CD14-positive monocyte (primary cell): ENCODE measurements around the gene SMTN. TPM values are rescaled to one million over a fixed set of nuclear protein-coding genes. Genes with fewer than 3 reads are reported as not detected.

Experiments used
- DNase-seq, 3 donors: peaks; one replicate each; pipeline ENCODE4 v3.0.0-alpha.2; 2011 to 2022
- H2AFZ ChIP-seq: 2 replicates; pipeline ENCODE4 v1.6.0; 2012; ENCODE audit warnings: mild to moderate bottlenecking, low read depth, low read length, inconsistent platforms; ENCODE audit not compliant: insufficient read depth, poor library complexity, severe bottlenecking
- H3K27ac ChIP-seq, 2 donors: 1 replicate in 1 of 2; 2 replicates in 1 of 2; pipeline ENCODE4 v1.5.1; 2012 to 2013; ENCODE audit warnings: low read length in 2 of 2, control low read depth in 1 of 2, inconsistent platforms in 1 of 2, low read depth in 1 of 2, mild to moderate bottlenecking in 1 of 2
- H3K27me3 ChIP-seq, 2 donors: one replicate each; pipeline versions ENCODE4 v1.6.0 to v1.6.1; 2011 to 2013; ENCODE audit warnings: low read length in 2 of 2; ENCODE audit not compliant: control insufficient read depth in 2 of 2, insufficient read depth in 2 of 2
- H3K36me3 ChIP-seq, 2 donors: replicated peaks in 1 of 2; 1 replicate in 1 of 2; 2 replicates in 1 of 2; pipeline versions ENCODE4 v1.5.1 to v1.6.1; 2012 to 2013; ENCODE audit warnings: low read length in 2 of 2, control low read depth in 1 of 2, inconsistent platforms in 1 of 2, mild to moderate bottlenecking in 1 of 2; ENCODE audit not compliant: insufficient read depth in 2 of 2, control insufficient read depth in 1 of 2
- H3K4me1 ChIP-seq, 2 donors: 1 replicate in 1 of 2; 2 replicates in 1 of 2; pipeline versions ENCODE4 v1.5.1 to v1.6.1; 2012 to 2013; ENCODE audit warnings: low read length in 2 of 2, control low read depth in 1 of 2, inconsistent platforms in 1 of 2, mild to moderate bottlenecking in 1 of 2, moderate library complexity in 1 of 2; ENCODE audit not compliant: insufficient read depth in 2 of 2, control insufficient read depth in 1 of 2
- H3K4me2 ChIP-seq: replicated peaks from 2 replicates; pipeline ENCODE3; 2012; ENCODE audit warnings: low read length, moderate library complexity, mild to moderate bottlenecking; ENCODE audit not compliant: poor library complexity, severe bottlenecking; ENCODE audit errors: extremely low read depth
- H3K4me3 ChIP-seq, 3 experiments: fragments of 200-600 bp in 1 of 3; sonication (generic) in 1 of 3; replicated peaks in 1 of 3; 1 replicate in 2 of 3; 2 replicates in 1 of 3; pipeline ENCODE4 v1.5.1; 2011 to 2013; ENCODE audit warnings: low read length in 3 of 3, mild to moderate bottlenecking in 3 of 3, control low read depth in 2 of 3, low read depth in 2 of 3, inconsistent platforms in 1 of 3, moderate library complexity in 1 of 3
- H3K79me2 ChIP-seq: 2 replicates; pipeline ENCODE4 v1.6.0; 2012; ENCODE audit warnings: mild to moderate bottlenecking, control low read depth, inconsistent platforms, low read length, moderate library complexity; ENCODE audit not compliant: insufficient read depth
- H3K9ac ChIP-seq: 2 replicates; pipeline ENCODE4 v1.6.0; 2017; ENCODE audit warnings: low read length, mild to moderate bottlenecking; ENCODE audit not compliant: insufficient read depth, poor library complexity, severe bottlenecking
- H3K9me3 ChIP-seq, 2 donors: replicated peaks in 1 of 2; 1 replicate in 1 of 2; 2 replicates in 1 of 2; pipeline versions ENCODE4 v1.5.1 to v1.6.1; 2012 to 2013; ENCODE audit warnings: low read length in 2 of 2, control low read depth in 1 of 2; ENCODE audit not compliant: control insufficient read depth in 1 of 2, insufficient read depth in 1 of 2
- H4K20me1 ChIP-seq: 2 replicates; pipeline ENCODE4 v1.6.0; 2012; ENCODE audit warnings: mild to moderate bottlenecking, low read length, control low read depth, moderate library complexity; ENCODE audit not compliant: insufficient read depth
- H3K27ac Mint-ChIP-seq, 7 donors: one replicate each; pipeline ENCODE4 v1.8.0; 2020; ENCODE audit warnings: mild to moderate bottlenecking in 7 of 7, mixed read lengths in 7 of 7, moderate library complexity in 6 of 7, inconsistent platforms in 2 of 7
- H3K27me3 Mint-ChIP-seq, 3 donors: one replicate each; pipeline ENCODE4 v1.8.0; 2021 to 2022; ENCODE audit warnings: low read depth in 3 of 3, mild to moderate bottlenecking in 3 of 3, mixed read lengths in 3 of 3, moderate library complexity in 3 of 3, inconsistent platforms in 1 of 3
- H3K36me3 Mint-ChIP-seq, 2 donors: one replicate each; pipeline ENCODE4 v1.8.0; 2020; ENCODE audit warnings: mixed read lengths in 2 of 2, inconsistent platforms in 1 of 2, mild to moderate bottlenecking in 1 of 2
- H3K4me1 Mint-ChIP-seq: one replicate; pipeline ENCODE4 v1.8.0; 2020; ENCODE audit warnings: mild to moderate bottlenecking, mixed read lengths
- H3K4me3 Mint-ChIP-seq, 2 donors: one replicate each; pipeline ENCODE4 v1.8.0; 2020; ENCODE audit warnings: mild to moderate bottlenecking in 2 of 2, mixed read lengths in 2 of 2, moderate library complexity in 1 of 2
- H3K9me3 Mint-ChIP-seq, 7 donors: one replicate each; pipeline ENCODE4 v1.8.0; 2020 to 2022; ENCODE audit warnings: mixed read lengths in 7 of 7, mild to moderate bottlenecking in 6 of 7, moderate library complexity in 6 of 7, inconsistent platforms in 2 of 7
- WGBS: methylation state at CpG from one replicate; pipeline ENCODE4 v1.1.5; 2013; ENCODE audit warnings: missing lambda C conversion rate; ENCODE audit not compliant: insufficient coverage; 5-methylcytosine and 5-hydroxymethylcytosine counted together
- intact Hi-C, 2 donors: fragments of 100-400 bp; cut with micrococcal nuclease; formaldehyde crosslinking; loops; one replicate each; pipeline versions ENCODE4 v1.15.0 to v1.15.1; 2023
- polyA plus RNA-seq, 3 donors: library from polyadenylated mRNA; depleted of rRNA in 1 of 3; unstranded in 2 of 3; stranded (reverse) in 1 of 3; fragments of 300-500 nt in 2 of 3; fragments of >200 nt in 1 of 3; fragmentation: Illumina TruSeq in 2 of 3; gene quantifications; 1 replicate in 2 of 3; 2 replicates in 1 of 3; pipeline ENCODE4 v1.2.3, GENCODE V29; 2012 to 2021
- TF ChIP-seq, protein P1 (sequence below): fragments of 200-600 bp; IDR thresholded peaks from one replicate; pipeline ENCODE4 v1.8.0; 2022; ENCODE audit warnings: antibody characterized with exemption, mild to moderate bottlenecking

SMTN gene
- polyA plus RNA-seq, 3 donors, result 0.87 to 13.3 (median 0.88) TPM

DNA sequence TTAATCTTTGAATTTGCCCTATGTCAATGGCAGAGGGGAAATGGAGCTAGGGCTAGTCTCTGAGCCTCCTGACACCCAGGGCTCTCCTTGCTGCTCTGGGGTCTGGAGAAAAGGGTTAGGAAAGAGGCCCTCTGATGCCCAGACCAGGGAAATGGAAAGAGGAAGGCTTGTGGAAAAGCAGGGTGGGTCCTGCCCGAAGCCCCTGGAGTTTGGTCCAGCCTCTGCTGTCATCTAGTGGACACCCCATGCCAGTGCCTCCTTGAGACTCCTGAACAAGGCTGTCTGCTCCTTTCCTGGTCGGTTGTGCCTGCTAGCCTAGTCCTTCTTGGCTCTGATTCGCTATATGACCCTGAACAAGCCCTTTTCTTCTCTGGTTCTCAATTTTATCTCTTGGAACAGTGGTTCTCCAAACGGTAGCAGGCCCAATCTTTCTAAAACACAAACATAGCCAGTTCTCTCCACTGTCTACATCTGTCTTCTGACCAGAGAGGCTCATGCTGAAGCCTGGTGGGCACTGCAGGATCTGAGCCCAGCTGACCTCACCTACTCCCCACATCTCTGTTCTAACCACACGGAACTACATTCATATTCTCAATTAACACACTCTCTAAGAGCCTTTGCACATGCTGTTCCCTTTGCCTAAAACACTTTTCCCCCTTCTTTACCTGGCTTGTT lies 68.0 kb downstream of the SMTN start:
- peaks cover 0 to 2% of the 10 kb centered on the region in 2 donors for H3K27me3 ChIP-seq
- Mint-ChIP-seq H3K27ac (peak overlapping the region in 1 of 7 donors; percentile 13), H3K36me3 (no peaks in the 10 kb centered on the region), H3K4me3 (no peak overlapping the region), H3K9me3 (peaks cover 2 to 19% (median 9%) of the 10 kb centered on the region in 7 donors), H3K4me1 (peaks cover 6% of the 10 kb centered on the region), H3K27me3 (peaks cover 6 to 9% (median 8%) of the 10 kb centered on the region in 3 donors)
- H3K4me2 ChIP-seq, result no peak overlapping the region
- no peaks in the 10 kb centered on the region for H3K36me3 ChIP-seq
- no peaks in the 10 kb centered on the region for H3K79me2 ChIP-seq
- 24% methylated on average over 5 of the region's 5 CpGs for WGBS
- intact Hi-C loops, result no loop called here
- no peak overlapping the region for H3K9ac ChIP-seq
- H4K20me1 ChIP-seq, result no peaks in the 10 kb centered on the region
- peaks cover 0 to 7% of the 10 kb centered on the region in 2 donors for H3K9me3 ChIP-seq
- peak overlapping the region; percentile 32 for H2AFZ ChIP-seq
- peak; percentile 26 to 52 (median 43) for DNase-seq
- TF ChIP-seq, protein P1, sequence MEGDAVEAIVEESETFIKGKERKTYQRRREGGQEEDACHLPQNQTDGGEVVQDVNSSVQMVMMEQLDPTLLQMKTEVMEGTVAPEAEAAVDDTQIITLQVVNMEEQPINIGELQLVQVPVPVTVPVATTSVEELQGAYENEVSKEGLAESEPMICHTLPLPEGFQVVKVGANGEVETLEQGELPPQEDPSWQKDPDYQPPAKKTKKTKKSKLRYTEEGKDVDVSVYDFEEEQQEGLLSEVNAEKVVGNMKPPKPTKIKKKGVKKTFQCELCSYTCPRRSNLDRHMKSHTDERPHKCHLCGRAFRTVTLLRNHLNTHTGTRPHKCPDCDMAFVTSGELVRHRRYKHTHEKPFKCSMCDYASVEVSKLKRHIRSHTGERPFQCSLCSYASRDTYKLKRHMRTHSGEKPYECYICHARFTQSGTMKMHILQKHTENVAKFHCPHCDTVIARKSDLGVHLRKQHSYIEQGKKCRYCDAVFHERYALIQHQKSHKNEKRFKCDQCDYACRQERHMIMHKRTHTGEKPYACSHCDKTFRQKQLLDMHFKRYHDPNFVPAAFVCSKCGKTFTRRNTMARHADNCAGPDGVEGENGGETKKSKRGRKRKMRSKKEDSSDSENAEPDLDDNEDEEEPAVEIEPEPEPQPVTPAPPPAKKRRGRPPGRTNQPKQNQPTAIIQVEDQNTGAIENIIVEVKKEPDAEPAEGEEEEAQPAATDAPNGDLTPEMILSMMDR, result peak; percentile 75
- H3K4me3 ChIP-seq, result no peak overlapping the region
- no peaks in the 10 kb centered on the region for H3K4me1 ChIP-seq
- no peak overlapping the region for H3K27ac ChIP-seq

DNA sequence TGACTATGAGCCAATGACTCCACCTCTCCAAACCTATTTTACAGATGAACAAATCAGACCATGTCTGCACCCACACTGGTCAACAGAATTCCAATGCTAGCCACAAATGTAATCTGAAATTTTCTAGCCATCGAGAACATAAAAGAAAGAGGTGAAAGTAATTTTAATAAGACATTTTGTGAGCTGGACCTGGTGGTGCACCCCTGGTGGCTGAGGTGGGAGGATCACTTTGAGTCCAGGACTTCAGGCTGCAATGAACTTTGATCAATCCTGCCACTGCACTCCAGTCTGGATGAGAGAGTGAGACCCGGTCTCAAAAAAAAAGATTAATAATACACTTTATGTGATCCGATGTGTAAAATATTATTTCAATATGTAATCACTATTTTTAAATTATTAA lies 69.5 kb downstream of the SMTN start:
- H3K9me3 Mint-ChIP-seq, result peaks cover 2 to 17% (median 9%) of the 10 kb centered on the region in 7 donors
- H4K20me1 ChIP-seq, result no peaks in the 10 kb centered on the region
- peaks cover 0 to 7% of the 10 kb centered on the region in 2 donors for H3K9me3 ChIP-seq
- H3K4me3 Mint-ChIP-seq, result no peak overlapping the region
- H3K4me3 ChIP-seq, result no peak overlapping the region
- no peak overlapping the region for H3K27ac Mint-ChIP-seq
- intact Hi-C loops, result loop anchor here (10.0 kb wide), 2 partner anchors 74 to 186 kb away; partner anchors contain the start of genes MORC2 (in 1 of the 2) and TUG1 (in 1 of the 2)
- no peak overlapping the region for H3K27ac ChIP-seq
- DNase-seq, result no peak
- no peak overlapping the region for H2AFZ ChIP-seq
- H3K4me2 ChIP-seq, result no peak overlapping the region
- H3K4me1 ChIP-seq, result no peaks in the 10 kb centered on the region
- H3K27me3 Mint-ChIP-seq, result peaks cover 4 to 6% (median 6%) of the 10 kb centered on the region in 3 donors
- no CpG with 5 or more reads among the region's 3 CpGs for WGBS
- peaks cover 0 to 2% of the 10 kb centered on the region in 2 donors for H3K27me3 ChIP-seq
- H3K9ac ChIP-seq, result no peak overlapping the region
- H3K4me1 Mint-ChIP-seq, result peaks cover 6% of the 10 kb centered on the region
- no peaks in the 10 kb centered on the region for H3K36me3 Mint-ChIP-seq
- H3K36me3 ChIP-seq, result no peaks in the 10 kb centered on the region
- TF ChIP-seq, protein P1, result peak; percentile 16
- no peaks in the 10 kb centered on the region for H3K79me2 ChIP-seq
